NCI-H2081 (cell line): ENCODE data around the gene PCDHGA10.
"Not testable (repeated sequence)": the region's sequence is repeated elsewhere in the genome, so short reads cannot be mapped to it uniquely, and the experiment has no call there.

Experiments
- DNase-seq, 2 experiments: peaks; one replicate each; lab custom pipeline; 2025; lab: John Stamatoyannopoulos, UW

Gene PCDHGA10

GRCh38 chr5:141412854-141413539 lies at the start of gene PCDHGA10:
PCDHGA10 (plus strand) TSS chr5:141412987; CDS start chr5:141413176, 189 bp downstream.
- no peak for DNase-seq

GRCh38 chr5:141363952-141364660 lies 48.7 kb upstream of the PCDHGA10 start, which contains the start of gene PCDHGA5:
PCDHGA5 (plus strand) TSS chr5:141364162; CDS start chr5:141364331, 169 bp downstream.
- DNase-seq: no peak

- no peak for DNase-seq
These were observed 46.5 kb upstream of the PCDHGA10 start for GRCh38 chr5:141366016-141366896.

GRCh38 chr5:141369994-141370848 lies 42.6 kb upstream of the PCDHGA10 start, which contains the start of gene PCDHGB3:
PCDHGB3 (plus strand) TSS chr5:141370242; CDS start chr5:141370395, 153 bp downstream.
- DNase-seq: no peak

- no peak for DNase-seq
These were observed 41.0 kb upstream of the PCDHGA10 start for GRCh38 chr5:141371572-141372475.

GRCh38 chr5:141373673-141374317 lies 39.0 kb upstream of the PCDHGA10 start, which contains the start of gene PCDHGA6:
PCDHGA6 (plus strand) TSS chr5:141373891; CDS start chr5:141374084, 193 bp downstream.
- DNase-seq: no peak

GRCh38 chr5:141374627-141375026 lies 38.2 kb upstream of the PCDHGA10 start:
- no peak for DNase-seq

GRCh38 chr5:141375444-141376155 lies 37.2 kb upstream of the PCDHGA10 start:
- not testable (repeated sequence) for DNase-seq

GRCh38 chr5:141382469-141383294 lies 30.1 kb upstream of the PCDHGA10 start, which contains the start of gene PCDHGA7:
PCDHGA7 (plus strand) TSS chr5:141382742; CDS start chr5:141382900, 158 bp downstream.
- no peak for DNase-seq

GRCh38 chr5:141383345-141383744 lies 29.4 kb upstream of the PCDHGA10 start:
- no peak for DNase-seq

GRCh38 chr5:141384471-141385267 lies 28.1 kb upstream of the PCDHGA10 start:
- DNase-seq: no peak

GRCh38 chr5:141387557-141388311 lies 25.1 kb upstream of the PCDHGA10 start, which contains the start of gene PCDHGB4:
PCDHGB4 (plus strand) TSS chr5:141387698; CDS start chr5:141387885, 187 bp downstream.
- DNase-seq: not testable (repeated sequence)

GRCh38 chr5:141388661-141389060 lies 24.1 kb upstream of the PCDHGA10 start:
- DNase-seq: no peak

GRCh38 chr5:141389153-141390042 lies 23.4 kb upstream of the PCDHGA10 start:
- DNase-seq: no peak
